GM18861 (cell line): ENCODE data around the gene GAB1.
A peak's percentile ranks its signal among the peaks of the same experiment; 100 is the strongest.

Source experiments
- ATAC-seq: cut with Tn5 transposase; IDR thresholded peaks from one replicate; pipeline ENCODE4 v1.9.1; 2021; ENCODE audit not compliant: unreplicated experiment

The GAB1 gene

DNA sequence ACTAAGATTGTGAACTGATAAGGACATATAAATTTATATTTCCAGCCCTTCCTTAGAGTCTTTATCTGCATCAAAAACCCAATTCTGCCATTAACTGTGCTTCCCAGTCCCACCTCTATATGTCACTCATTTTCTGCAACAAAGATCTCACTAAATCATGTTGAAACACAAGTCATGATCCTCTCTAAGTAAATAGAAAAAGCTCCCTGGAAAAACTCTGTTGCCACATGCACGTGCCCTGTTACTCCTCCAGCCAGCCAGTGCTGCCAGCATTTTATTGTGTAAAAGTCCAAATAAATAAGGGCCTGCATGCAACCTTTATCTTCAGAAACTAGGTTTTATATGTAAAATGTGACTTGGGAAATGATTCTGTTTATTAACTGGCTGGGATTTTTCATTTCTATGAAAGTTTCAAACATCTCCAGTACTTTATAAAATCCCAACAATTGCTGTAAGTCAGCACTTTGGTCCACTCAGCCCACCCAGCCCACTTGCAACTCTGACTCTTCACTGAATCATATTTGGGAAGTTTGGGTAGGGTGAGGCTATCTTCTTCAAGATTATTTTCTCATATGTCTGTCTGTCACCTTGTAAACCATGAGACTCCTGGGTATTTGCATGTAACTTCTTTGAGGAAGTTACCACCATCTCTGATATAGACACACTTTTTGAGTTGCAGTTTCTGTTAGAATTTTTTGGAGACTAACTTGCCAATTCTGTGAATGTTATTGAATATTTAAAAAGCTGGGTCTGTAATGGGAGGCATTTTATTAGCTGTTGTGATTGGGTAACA is 136.9 kb downstream of the GAB1 start:
- ATAC-seq, result peak; percentile 67

DNA sequence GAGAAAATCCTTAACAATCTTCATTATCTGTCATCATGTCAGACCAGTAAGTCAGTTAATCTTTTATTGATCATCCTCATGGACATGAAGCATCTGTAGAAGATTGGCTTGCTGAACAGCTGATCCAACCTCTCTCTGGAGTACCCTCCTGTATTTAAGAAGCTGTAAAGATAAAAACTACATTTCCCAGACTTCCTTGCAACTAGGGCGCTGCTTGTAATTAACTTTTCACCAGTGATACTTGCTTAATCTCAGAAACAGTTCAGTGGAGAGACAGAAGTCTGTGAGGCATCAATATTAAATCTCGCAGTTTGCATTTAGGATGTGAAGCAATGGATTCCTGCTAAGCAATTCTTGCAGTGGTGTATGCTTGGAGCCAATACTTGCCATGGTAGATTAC is 140.8 kb downstream of the GAB1 start:
- ATAC-seq, result no peak

- no peak for ATAC-seq
Observed at GRCh38 chr4:143481361-143481760, 144.7 kb downstream of the GAB1 start.

DNA sequence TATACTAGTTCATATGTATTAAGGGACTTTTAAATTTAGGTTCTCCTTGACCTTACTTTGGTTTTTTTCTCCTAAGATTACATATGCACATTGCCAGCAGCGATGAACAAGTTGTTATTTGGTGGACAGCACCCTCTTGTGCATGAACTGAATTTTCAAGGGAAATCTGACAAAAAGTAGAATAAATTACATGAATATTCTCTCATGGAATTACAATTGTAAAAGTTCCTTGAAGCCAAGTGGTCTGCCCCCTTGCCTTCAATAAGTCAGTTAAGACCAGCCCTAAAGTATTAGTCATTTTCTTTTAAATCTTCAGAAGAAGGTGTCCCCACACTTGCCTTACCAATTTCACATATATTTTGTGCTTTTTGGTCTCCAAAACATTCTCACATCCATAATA is 146.2 kb downstream of the GAB1 start:
- peak; percentile 85 for ATAC-seq

GRCh38 chr4:143486314-143486713 is 149.6 kb downstream of the GAB1 start:
- no peak for ATAC-seq

- ATAC-seq, result no peak
Observed at GRCh38 chr4:143488687-143489086, 152.0 kb downstream of the GAB1 start.

DNA sequence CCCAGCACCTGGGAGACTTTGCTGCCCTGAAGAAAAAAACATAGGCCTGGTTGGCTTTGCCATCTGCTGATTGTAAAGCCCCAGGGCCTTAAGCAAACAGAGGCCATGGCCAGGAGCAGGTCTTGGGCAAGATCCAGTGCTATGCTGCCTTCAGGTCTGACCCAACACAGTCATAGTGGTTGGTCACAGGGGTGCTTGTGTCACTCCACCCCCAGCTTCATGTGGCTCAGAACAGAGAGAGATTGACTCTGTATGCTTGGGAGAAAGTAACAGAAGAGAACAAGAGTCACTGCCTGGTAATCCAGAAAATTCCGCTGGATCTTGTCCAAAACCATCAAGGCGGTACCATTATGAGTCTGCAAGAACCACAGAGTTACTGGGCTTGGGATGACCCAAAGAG is 152.4 kb downstream of the GAB1 start:
- no peak for ATAC-seq

DNA sequence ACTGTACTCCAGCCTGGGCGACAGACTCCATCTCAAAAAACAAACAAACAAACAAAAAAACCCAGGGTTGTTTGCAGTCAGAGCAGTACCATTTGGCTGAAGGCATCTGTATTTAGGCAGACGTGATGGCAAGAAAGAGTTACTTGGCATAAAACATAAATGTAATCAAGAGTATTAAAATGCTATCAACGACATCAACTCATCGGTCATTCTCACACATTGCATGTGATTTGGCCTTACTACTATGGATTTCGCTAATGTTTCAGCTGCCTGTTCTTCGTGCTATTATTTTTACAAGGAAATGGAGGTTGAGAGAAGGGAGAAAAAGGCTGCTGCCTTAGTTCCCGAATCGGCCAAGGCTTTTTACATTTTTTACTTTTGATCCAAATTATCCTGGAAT is 161.3 kb downstream of the GAB1 start:
- no peak for ATAC-seq

- no peak for ATAC-seq
Observed at GRCh38 chr4:143502231-143502630, 165.6 kb downstream of the GAB1 start.

DNA sequence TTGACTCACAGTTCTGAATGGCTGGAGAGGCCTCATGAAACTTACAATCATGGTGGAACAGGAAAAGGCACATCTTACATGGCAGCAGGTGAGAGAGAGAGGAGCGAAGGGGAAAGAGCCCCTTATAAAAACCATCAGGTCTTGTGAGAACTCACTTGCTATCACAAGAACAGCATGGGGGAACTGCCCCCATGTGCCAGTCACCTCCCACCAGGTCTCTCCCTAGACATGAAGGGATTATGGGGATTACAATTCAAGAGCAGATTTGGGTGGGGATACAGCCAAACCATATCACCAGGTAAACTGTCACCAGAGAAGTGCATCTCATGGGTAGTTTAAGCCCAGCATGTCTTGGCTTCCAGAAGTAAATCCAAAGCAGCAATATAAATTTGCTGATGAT is 169.4 kb downstream of the GAB1 start:
- no peak for ATAC-seq

GRCh38 chr4:143511906-143512305 is 175.2 kb downstream of the GAB1 start:
- no peak for ATAC-seq

DNA sequence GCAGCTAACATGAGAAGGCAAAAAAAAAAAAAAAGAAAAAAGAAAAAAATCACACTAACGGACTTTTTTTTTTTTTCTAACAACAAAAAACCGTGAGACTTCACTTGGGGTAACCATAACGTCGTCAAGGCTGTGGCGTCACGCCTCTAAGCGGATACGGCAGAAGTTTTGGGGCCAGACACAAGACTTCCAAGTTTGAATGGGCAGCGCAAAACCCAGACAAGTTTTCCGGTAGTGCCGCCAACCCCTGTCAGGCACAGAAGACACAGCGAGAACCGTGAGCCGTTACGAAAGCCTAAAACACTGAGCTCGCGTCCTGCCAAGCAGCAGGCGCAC is 176.3 kb downstream of the GAB1 start:
- peak; percentile 33 for ATAC-seq

GRCh38 chr4:143513314-143514168 is 176.9 kb downstream of the GAB1 start, which contains the start of gene SMARCA5:
Gene SMARCA5 (plus strand): TSS chr4:143513702. CDS start chr4:143513925, 223 bp downstream.
- ATAC-seq, result peak; percentile 84

GRCh38 chr4:143514169-143514495 is 177.5 kb downstream of the GAB1 start:
- ATAC-seq, result no peak

GRCh38 chr4:143514497-143514896 is 177.8 kb downstream of the GAB1 start:
- ATAC-seq, result no peak

- ATAC-seq, result no peak
Observed at GRCh38 chr4:143514901-143515300, 178.2 kb downstream of the GAB1 start.

DNA sequence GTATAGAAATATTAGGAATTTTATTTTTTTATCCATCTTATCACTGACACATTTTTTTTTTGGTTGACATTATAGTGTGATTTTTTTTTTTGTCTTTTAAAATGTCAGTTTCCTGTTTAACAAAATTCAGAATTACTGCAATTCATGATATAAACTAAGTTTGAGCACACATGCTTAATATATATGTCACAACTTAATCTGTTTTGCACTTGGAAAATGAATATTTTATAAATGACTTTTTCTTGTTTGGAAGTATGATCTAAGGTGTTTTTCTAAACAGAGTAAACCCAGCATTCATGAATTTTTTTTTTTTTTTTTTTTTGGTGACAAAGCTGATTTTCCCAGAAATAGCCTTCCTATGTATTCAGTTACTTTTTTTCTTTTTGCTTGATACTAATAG is 179.2 kb downstream of the GAB1 start:
- ATAC-seq, result no peak

DNA sequence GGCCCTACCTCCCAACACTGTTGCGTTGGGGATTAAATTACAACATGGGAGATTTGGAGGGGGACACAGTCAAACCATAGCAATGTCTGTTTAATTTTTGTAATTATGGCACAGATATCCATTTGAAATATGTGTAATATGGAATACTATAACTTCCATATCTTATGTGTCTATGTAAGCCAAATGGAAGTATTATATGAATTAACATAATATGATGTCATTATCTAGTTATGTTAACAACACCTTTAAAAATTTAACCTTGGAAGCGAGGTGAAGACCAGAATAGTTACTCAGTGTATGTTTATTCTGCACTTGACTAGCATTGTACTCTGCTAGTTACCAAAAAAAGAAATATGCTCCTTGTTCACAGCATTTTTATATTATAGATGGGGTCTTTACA is 181.1 kb downstream of the GAB1 start:
- ATAC-seq, result no peak
